ENCODE results near the gene CEACAM20.
A peak's percentile ranks its signal among the peaks of the same experiment; 100 is the strongest.
"Not testable (repeated sequence)": the region's sequence is repeated elsewhere in the genome, so short reads cannot be mapped to it uniquely, and the experiment has no call there.

The CEACAM20 gene

GRCh38 chr19:44566984-44567383, 37.5 kb upstream of the CEACAM20 start:
- no peak for DNase-seq (ENCODE audit: insufficient read length, low spot score)
- no peak for FAIRE-seq
- no peak for TF ChIP-seq CTCF (IDR thresholded peaks at IDR 0.05; ENCODE audit: insufficient read depth, missing control alignments)

GRCh38 chr19:44563086-44563655, 33.7 kb upstream of the CEACAM20 start:
- not testable (repeated sequence) for DNase-seq (ENCODE audit: insufficient read length, low spot score); FAIRE-seq

GRCh38 chr19:44557933-44558332, 28.5 kb upstream of the CEACAM20 start:
- no peak for TF ChIP-seq CTCF (IDR thresholded peaks at IDR 0.05; ENCODE audit: insufficient read depth, missing control alignments)
- FAIRE-seq = no peak
- DNase-seq (ENCODE audit: insufficient read length, low spot score) = no peak

- DNase-seq (ENCODE audit: insufficient read length, low spot score) (no peak), FAIRE-seq (no peak)
- TF ChIP-seq CTCF (IDR thresholded peaks at IDR 0.05; ENCODE audit: insufficient read depth, missing control alignments) = no peak
Observed at GRCh38 chr19:44554641-44555246, 25.3 kb upstream of the CEACAM20 start.

- no peak for FAIRE-seq
- DNase-seq (ENCODE audit: insufficient read length, low spot score) = no peak
- no peak for TF ChIP-seq CTCF (IDR thresholded peaks at IDR 0.05; ENCODE audit: insufficient read depth, missing control alignments)
Observed at GRCh38 chr19:44553478-44554171, 24.1 kb upstream of the CEACAM20 start.

- DNase-seq (ENCODE audit: insufficient read length, low spot score) = no peak
- peak; percentile 47 for TF ChIP-seq CTCF (IDR thresholded peaks at IDR 0.05; ENCODE audit: insufficient read depth, missing control alignments)
- no peak for FAIRE-seq
Observed at GRCh38 chr19:44552324-44552723, 22.8 kb upstream of the CEACAM20 start.

- TF ChIP-seq CTCF (IDR thresholded peaks at IDR 0.05; ENCODE audit: insufficient read depth, missing control alignments) = no peak
- no peak for DNase-seq (ENCODE audit: insufficient read length, low spot score)
- FAIRE-seq = no peak
Observed at GRCh38 chr19:44551850-44552249, 22.4 kb upstream of the CEACAM20 start.

GRCh38 chr19:44550976-44551375, 21.5 kb upstream of the CEACAM20 start:
- not testable (repeated sequence) for DNase-seq (ENCODE audit: insufficient read length, low spot score); FAIRE-seq

All from D721Med (cell line).